HG02610 (cell line): ENCODE measurements around the gene ADGRL3.

ENCODE experiments used
- ATAC-seq: cut with Tn5 transposase; IDR thresholded peaks from one replicate; pipeline ENCODE4 v1.9.1; 2021; ENCODE audit warnings: mild to moderate bottlenecking, moderate library complexity; ENCODE audit not compliant: unreplicated experiment

Gene ADGRL3

GRCh38 chr4:61770456-61770855 lies 570.3 kb downstream of the ADGRL3 start:
- ATAC-seq, result no peak

DNA sequence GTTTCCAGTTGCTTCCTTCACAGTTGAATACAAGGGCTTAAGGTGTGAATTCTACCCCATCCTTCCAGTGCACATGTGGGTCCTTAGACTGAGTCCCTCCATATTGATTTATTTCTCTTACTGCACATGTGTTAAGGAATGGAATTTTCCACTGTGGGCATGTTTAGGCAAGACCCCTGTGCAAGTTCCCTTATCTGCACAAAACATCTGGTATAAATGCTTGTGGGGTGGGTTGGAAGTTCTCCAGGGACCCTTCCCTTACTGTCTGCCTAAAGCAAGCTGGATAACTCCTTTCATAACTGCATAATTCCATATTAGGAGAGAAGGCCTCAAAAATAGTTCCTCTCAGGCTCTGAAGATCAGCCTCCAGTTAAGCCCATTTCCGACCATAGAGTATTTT lies 570.9 kb downstream of the ADGRL3 start:
- no peak for ATAC-seq

- no peak for ATAC-seq
Measured at GRCh38 chr4:61772126-61772525, 572.0 kb downstream of the ADGRL3 start.

GRCh38 chr4:61773655-61774245 lies 573.6 kb downstream of the ADGRL3 start:
- no peak for ATAC-seq

- ATAC-seq, result no peak
Measured at GRCh38 chr4:61782133-61782532, 582.0 kb downstream of the ADGRL3 start.

DNA sequence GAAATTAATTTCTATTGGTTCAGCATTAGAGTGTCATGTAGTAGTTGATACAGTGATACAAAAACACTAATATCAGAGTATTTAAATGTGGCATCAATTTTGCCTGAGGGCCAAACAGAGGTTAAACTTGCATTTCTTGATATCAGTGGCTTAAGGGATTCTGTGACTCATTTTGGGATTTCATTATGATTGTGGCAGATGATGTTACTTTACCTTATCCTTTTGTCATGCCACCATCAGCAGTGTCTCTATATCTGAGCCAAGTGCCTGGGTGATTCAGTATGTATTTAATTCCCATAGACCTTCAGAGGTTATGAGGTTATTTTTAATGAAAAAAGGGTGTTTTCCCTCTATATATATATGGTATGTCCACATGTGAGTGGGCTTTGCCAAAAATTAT lies 582.9 kb downstream of the ADGRL3 start:
- ATAC-seq, result peak; percentile 98

- no peak for ATAC-seq
Measured at GRCh38 chr4:61785761-61786160, 585.6 kb downstream of the ADGRL3 start.

DNA sequence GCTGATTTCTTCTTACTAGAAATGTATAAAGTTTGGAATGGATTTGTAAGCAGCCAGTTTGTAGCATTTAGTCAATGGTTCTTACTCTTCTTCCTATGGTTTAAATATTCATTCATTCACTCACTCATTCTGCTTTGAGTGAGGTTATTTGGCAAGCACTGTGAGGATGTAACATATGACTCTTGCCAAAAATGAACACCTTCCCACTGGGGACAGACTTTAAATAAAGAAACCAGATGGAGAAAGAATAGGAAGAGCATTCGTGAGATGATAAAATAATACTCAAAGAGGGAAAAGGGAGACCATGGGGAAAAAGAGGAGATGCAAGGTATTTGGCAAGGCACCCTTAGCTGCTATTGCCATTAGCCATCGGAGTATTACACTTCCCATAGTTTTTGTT lies 586.1 kb downstream of the ADGRL3 start:
- no peak for ATAC-seq

- no peak for ATAC-seq
Measured at GRCh38 chr4:61795998-61796397, 595.9 kb downstream of the ADGRL3 start.

DNA sequence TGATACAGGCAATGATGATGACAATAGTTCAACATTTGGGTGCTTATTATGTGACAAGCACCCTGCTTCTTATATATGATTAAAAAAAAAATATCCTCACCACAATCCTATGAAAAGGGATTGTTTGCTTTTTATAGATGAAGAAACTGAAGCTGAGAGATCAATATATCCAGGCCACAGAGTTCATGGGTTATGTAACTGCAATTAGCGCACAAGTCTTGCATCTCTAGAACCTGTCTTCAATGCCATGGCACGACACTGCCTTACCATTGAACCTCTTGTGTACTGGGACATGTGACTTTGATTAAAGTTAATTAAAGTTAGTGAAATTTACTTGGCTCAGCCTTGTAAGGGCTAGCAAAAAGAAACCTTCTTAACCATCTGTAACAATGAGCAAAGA lies 599.7 kb downstream of the ADGRL3 start:
- ATAC-seq, result no peak

GRCh38 chr4:61805227-61805626 lies 605.1 kb downstream of the ADGRL3 start:
- no peak for ATAC-seq

- no peak for ATAC-seq
Measured at GRCh38 chr4:61805979-61806378, 605.9 kb downstream of the ADGRL3 start.

GRCh38 chr4:61812171-61812570 lies 612.0 kb downstream of the ADGRL3 start:
- no peak for ATAC-seq

- no peak for ATAC-seq
Measured at GRCh38 chr4:61817071-61817470, 616.9 kb downstream of the ADGRL3 start.

GRCh38 chr4:61820136-61820535 lies 620.0 kb downstream of the ADGRL3 start:
- no peak for ATAC-seq

GRCh38 chr4:61824454-61824853 lies 624.3 kb downstream of the ADGRL3 start:
- no peak for ATAC-seq

- no peak for ATAC-seq
Measured at GRCh38 chr4:61827907-61828391, 627.8 kb downstream of the ADGRL3 start.

GRCh38 chr4:61828960-61829359 lies 628.8 kb downstream of the ADGRL3 start:
- ATAC-seq, result no peak

GRCh38 chr4:61831987-61832386 lies 631.9 kb downstream of the ADGRL3 start:
- no peak for ATAC-seq

- ATAC-seq, result no peak
Measured at GRCh38 chr4:61837395-61837794, 637.3 kb downstream of the ADGRL3 start.

DNA sequence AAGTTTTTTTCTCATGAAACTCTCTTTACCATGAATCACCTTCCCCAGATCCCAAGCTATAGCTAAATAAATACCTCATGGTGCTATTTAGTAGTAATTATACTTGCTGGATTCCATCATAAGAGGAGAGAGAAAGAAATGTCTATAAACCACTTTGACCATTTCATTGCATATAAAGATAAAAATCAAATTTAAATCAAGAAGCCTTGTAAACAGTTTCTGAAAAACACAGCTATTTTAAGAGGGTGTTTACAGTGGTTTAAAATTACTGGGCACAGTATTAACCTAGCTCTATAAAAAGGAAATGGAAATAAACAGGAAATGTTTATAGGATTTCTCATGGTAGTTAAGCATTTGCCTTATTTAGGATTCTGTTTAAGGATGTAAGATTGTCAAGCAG lies 637.9 kb downstream of the ADGRL3 start:
- ATAC-seq, result no peak

DNA sequence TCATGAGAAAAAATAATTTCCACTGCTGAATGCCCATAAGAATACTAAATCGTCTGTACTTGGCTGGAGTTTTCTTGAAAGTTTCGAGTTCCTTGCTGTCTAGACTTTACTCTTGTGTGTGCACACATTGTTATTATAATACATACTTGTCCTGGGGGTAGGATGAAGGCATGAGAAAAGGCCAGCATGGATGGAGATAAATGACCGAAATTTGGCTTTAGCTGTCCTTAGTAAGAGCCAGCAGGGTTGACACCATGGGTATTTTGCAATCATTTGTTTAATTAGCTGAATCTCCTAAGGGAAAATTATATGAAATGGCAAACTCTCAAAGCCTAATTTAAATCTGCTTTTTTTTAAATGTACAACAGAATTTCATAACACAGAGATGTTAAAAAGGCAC lies 641.6 kb downstream of the ADGRL3 start:
- no peak for ATAC-seq

- ATAC-seq, result no peak
Measured at GRCh38 chr4:61851126-61851525, 651.0 kb downstream of the ADGRL3 start.
